HG02943 (cell line): ENCODE results near the gene TMEM147.

Source experiments
- ATAC-seq: cut with Tn5 transposase; IDR thresholded peaks from one replicate; pipeline ENCODE4 v1.9.1; 2021; ENCODE audit warnings: mild to moderate bottlenecking, low read depth, moderate library complexity; ENCODE audit not compliant: unreplicated experiment

Gene TMEM147

GRCh38 chr19:35518313-35518712 is 27.1 kb upstream of the TMEM147 start:
- ATAC-seq, result no peak

- no peak for ATAC-seq
Observed at GRCh38 chr19:35519291-35519690, 26.1 kb upstream of the TMEM147 start.

GRCh38 chr19:35521124-35521743 is 24.2 kb upstream of the TMEM147 start:
- no peak for ATAC-seq

GRCh38 chr19:35522745-35523327 is 22.6 kb upstream of the TMEM147 start:
- ATAC-seq, result no peak

- ATAC-seq, result no peak
Observed at GRCh38 chr19:35524181-35524837, 21.1 kb upstream of the TMEM147 start.

GRCh38 chr19:35525873-35526272 is 19.6 kb upstream of the TMEM147 start:
- no peak for ATAC-seq

GRCh38 chr19:35528218-35529038 is 17.0 kb upstream of the TMEM147 start, which contains the start of gene SBSN:
SBSN (minus strand) TSS chr19:35528311; CDS start chr19:35528281, 30 bp downstream.
- no peak for ATAC-seq

GRCh38 chr19:35529241-35530218 is 15.9 kb upstream of the TMEM147 start:
- ATAC-seq, result no peak

GRCh38 chr19:35531291-35531690 is 14.1 kb upstream of the TMEM147 start:
- ATAC-seq, result no peak

- no peak for ATAC-seq
Observed at GRCh38 chr19:35533201-35533821, 12.1 kb upstream of the TMEM147 start, which contains the start of gene GAPDHS. GAPDHS (plus strand) TSS chr19:35533456; CDS start chr19:35533528, 72 bp downstream.

GRCh38 chr19:35533822-35534392 is 11.5 kb upstream of the TMEM147 start:
- no peak for ATAC-seq

- no peak for ATAC-seq
Observed at GRCh38 chr19:35534803-35535480, 10.5 kb upstream of the TMEM147 start.

GRCh38 chr19:35539314-35539713 is 6.1 kb upstream of the TMEM147 start:
- ATAC-seq, result no peak

GRCh38 chr19:35539850-35540249 is 5.6 kb upstream of the TMEM147 start:
- ATAC-seq, result no peak

GRCh38 chr19:35540356-35540927 is 5.0 kb upstream of the TMEM147 start:
- no peak for ATAC-seq

GRCh38 chr19:35542209-35542608 is 3.2 kb upstream of the TMEM147 start:
- no peak for ATAC-seq

GRCh38 chr19:35543280-35544109 is 1.9 kb upstream of the TMEM147 start:
- no peak for ATAC-seq
